H54 (cell line): ENCODE results near the gene GGPS1.
"Not testable (repeated sequence)": the region's sequence is repeated elsewhere in the genome, so short reads cannot be mapped to it uniquely, and the experiment has no call there.

ENCODE experiments used
- DNase-seq: peaks from one replicate; pipeline ENCODE4 v3.0.0; 2011; ENCODE audit warnings: low spot score, mixed read lengths; ENCODE audit not compliant: insufficient read length
- FAIRE-seq: peaks from 3 replicates; lab custom pipeline; 2011; peaks lifted over from hg19 to GRCh38; lab: Jason Lieb, UNC
- POLR2A ChIP-seq: IDR thresholded peaks from 2 replicates; pipeline ENCODE4 v1.6.1; 2011; ENCODE audit warnings: low read depth, mild to moderate bottlenecking, low read length

The GGPS1 gene

GRCh38 chr1:235336903-235337302 is 8.5 kb downstream of the GGPS1 start:
- no peak for TF ChIP-seq POLR2A
- FAIRE-seq (no peak), DNase-seq (no peak)

GRCh38 chr1:235339746-235340145 is 11.4 kb downstream of the GGPS1 start:
- DNase-seq: no peak
- TF ChIP-seq POLR2A: no peak
- FAIRE-seq: no peak

- DNase-seq (no peak), FAIRE-seq (no peak)
- no peak for TF ChIP-seq POLR2A
These were observed 13.0 kb downstream of the GGPS1 start for GRCh38 chr1:235341334-235341733.

- TF ChIP-seq POLR2A: no peak
- DNase-seq: no peak
- FAIRE-seq: no peak
These were observed 13.7 kb downstream of the GGPS1 start for GRCh38 chr1:235342039-235342438.

- no peak for TF ChIP-seq POLR2A
- FAIRE-seq (no peak), DNase-seq (no peak)
These were observed 14.1 kb downstream of the GGPS1 start for GRCh38 chr1:235342471-235342870.

- no peak for TF ChIP-seq POLR2A
- DNase-seq (no peak), FAIRE-seq (no peak)
These were observed 15.4 kb downstream of the GGPS1 start for GRCh38 chr1:235343726-235344125.

- DNase-seq (no peak), FAIRE-seq (no peak)
- no peak for TF ChIP-seq POLR2A
These were observed 23.1 kb downstream of the GGPS1 start for GRCh38 chr1:235351441-235351840.

- FAIRE-seq: no peak
- DNase-seq: no peak
- no peak for TF ChIP-seq POLR2A
These were observed 23.5 kb downstream of the GGPS1 start for GRCh38 chr1:235351898-235352297.

GRCh38 chr1:235357485-235358373 is 29.4 kb downstream of the GGPS1 start:
- DNase-seq (no peak), FAIRE-seq (no peak)
- TF ChIP-seq POLR2A: no peak

GRCh38 chr1:235358899-235359298 is 30.5 kb downstream of the GGPS1 start:
- no peak for TF ChIP-seq POLR2A
- no peak for FAIRE-seq

GRCh38 chr1:235364189-235364588 is 35.8 kb downstream of the GGPS1 start:
- FAIRE-seq, DNase-seq: not testable (repeated sequence)

More at GRCh38 chr1:235358899-235359298, 30.5 kb downstream of the GGPS1 start:
- no peak for DNase-seq

- no peak for FAIRE-seq
- no peak for DNase-seq
- TF ChIP-seq POLR2A: no peak
These were observed 37.9 kb downstream of the GGPS1 start for GRCh38 chr1:235366286-235366685.

- peak; percentile 94 for TF ChIP-seq POLR2A
- peak; percentile 88 for DNase-seq
- peak; percentile 62 for FAIRE-seq
These were observed 38.9 kb downstream of the GGPS1 start, which contains the start of gene TBCE for GRCh38 chr1:235367000-235367908. Gene TBCE (plus strand): TSS chr1:235367427. CDS start chr1:235380050, 12,623 bp downstream.

- FAIRE-seq (no peak), DNase-seq (no peak)
- no peak for TF ChIP-seq POLR2A
These were observed 40.1 kb downstream of the GGPS1 start for GRCh38 chr1:235368428-235368827.
